ENCODE measurements around the gene RCOR1.
"Not testable (repeated sequence)": the region's sequence is repeated elsewhere in the genome, so short reads cannot be mapped to it uniquely, and the experiment has no call there.

The RCOR1 gene

GRCh38 chr14:102591944-102592762 is at the start of gene RCOR1:
RCOR1 (plus strand) TSS chr14:102592649; CDS start chr14:102592887, 238 bp downstream.
- DNase-seq = peak; percentile 97 to 98

GRCh38 chr14:102544046-102544746 is 48.3 kb upstream of the RCOR1 start:
- no peak for DNase-seq

DNA sequence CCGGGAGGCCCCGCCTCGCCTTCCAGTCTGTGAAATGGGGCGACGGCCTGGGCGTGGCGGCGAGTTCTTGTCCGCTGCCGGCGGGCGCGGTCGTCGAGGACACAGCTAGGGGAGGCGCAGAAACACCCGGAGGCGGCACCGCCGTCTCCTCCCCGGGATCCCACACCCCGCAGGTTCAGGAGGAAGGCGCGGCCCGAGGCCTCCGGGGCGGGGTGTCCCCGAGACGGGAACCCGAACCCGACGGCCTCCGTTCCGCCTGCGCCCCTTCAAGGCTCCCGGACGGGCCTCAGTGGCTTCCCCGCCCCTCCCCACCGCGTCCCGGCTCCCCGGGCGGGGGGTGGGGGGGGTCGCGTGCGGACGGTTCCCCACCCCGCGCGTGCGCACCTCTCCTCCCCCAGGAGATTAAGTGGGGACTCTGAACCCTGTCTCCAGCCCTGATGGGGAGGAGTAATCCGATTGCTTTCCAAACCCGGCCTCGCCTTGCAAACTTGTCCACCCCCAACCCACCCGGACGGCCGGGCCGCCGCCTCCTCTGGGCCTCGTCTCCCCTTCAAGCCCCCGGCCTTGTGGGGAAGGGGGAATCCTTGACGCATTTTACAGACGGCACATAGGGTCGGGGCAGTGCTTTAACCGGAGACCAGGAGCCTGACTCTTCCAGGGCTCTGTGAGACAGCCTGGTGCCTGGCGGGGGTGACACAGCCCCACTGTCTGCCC is 47.5 kb upstream of the RCOR1 start:
- no peak for DNase-seq

DNA sequence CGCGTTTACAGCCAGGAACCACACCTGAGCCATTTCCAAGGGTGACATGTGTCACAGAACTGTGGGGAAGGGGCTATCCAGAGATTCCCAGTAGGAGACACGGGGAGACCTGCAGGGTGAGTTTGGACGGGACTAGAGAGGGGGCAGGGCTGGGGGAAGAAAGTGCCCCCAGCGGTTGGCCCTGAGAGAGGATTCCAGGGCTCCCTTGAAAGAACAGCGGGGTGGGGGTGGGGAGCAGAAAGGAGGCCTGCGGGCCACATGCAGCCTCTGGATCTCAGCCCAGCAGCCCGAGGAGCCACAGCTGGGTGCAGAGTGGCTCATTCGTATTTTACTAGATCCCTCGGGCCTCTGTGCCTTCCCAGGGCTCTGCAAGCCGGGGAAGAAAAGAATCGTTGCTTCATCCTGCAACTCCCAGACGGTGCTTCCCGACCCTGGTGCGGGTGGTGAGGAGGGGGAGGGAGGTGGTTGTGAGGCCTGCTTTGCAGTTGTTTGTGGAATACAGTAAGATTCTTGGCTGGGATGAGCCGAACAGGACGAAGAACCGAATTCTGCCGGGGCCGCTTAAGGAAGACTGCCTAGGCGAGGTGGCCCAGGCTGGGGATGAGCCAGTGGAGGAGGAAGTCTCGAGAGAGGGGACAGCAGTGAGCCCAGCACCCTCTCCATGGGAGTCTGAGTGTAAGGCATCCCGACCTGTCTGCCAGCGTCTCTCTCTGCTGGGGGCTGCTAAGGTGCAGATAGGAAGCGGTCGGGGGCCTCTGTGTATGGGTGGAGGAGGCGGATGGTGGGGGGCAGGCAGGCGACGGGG is 46.8 kb upstream of the RCOR1 start:
- no peak for DNase-seq

DNA sequence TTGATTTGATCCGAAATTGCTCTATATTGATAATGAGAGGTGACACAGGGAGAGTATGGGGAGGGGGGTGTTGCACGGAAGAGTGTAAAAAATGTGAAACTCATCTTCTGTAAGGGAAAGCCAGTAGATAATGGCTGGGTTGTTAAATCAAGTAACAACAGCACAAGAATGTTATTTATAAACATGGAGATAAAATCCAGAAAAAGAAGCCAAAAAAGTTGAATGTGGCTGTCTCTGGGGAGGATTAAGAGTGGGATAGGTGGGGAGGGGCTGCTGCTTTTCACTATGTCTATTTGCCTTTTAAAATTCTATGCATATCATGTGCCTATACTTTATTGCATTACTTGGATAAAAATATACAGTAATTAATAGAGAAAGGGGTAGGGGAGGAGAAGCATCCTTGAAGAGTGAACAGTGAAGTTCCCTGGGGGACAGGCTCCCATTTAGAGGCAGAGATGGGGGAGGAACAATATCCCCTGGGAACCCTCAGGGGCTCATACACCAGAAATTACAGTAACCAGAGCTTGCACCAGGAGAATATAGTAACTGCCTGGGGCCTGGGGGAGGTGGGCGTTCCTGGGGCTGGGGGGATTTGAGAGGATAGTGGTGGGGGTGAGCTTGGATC is 43.7 kb upstream of the RCOR1 start:
- no peak for DNase-seq

- DNase-seq = not testable (repeated sequence)
Measured at GRCh38 chr14:102550927-102551401, 41.5 kb upstream of the RCOR1 start.

DNA sequence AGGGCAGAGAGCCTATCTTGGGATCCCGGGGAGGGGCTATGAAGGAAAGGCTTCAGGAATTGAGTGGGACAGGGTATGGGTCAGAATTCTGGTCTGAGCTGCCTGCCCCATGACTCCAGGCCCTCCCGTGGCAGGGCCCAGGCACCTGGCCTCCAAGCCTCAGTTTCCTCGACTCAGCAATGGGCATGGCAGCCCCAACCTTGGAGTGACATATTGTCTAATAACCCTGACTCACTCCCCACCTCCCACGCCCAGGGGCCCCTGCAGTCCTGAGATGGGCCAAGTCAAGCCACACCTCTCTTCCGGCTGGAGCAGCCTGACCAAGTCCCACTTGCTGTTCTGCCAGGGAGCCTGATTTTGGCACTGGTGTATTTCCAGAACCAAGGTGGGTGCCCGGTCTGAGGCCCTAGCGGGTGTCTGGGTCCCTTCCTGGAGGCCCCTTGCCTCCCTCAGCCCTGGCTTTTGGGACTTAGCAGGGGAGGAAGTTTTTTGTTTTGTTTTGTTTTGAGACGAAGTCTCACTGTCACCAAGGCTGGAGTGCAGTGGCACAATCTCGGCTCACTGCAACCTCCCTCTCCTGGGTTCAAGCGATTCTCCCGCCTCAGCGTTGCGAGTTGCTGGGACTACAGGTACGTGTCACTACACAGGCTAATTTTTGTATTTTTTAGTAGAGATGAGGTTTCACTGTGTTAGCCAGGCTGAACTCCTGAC is 40.3 kb upstream of the RCOR1 start:
- DNase-seq = no peak

DNA sequence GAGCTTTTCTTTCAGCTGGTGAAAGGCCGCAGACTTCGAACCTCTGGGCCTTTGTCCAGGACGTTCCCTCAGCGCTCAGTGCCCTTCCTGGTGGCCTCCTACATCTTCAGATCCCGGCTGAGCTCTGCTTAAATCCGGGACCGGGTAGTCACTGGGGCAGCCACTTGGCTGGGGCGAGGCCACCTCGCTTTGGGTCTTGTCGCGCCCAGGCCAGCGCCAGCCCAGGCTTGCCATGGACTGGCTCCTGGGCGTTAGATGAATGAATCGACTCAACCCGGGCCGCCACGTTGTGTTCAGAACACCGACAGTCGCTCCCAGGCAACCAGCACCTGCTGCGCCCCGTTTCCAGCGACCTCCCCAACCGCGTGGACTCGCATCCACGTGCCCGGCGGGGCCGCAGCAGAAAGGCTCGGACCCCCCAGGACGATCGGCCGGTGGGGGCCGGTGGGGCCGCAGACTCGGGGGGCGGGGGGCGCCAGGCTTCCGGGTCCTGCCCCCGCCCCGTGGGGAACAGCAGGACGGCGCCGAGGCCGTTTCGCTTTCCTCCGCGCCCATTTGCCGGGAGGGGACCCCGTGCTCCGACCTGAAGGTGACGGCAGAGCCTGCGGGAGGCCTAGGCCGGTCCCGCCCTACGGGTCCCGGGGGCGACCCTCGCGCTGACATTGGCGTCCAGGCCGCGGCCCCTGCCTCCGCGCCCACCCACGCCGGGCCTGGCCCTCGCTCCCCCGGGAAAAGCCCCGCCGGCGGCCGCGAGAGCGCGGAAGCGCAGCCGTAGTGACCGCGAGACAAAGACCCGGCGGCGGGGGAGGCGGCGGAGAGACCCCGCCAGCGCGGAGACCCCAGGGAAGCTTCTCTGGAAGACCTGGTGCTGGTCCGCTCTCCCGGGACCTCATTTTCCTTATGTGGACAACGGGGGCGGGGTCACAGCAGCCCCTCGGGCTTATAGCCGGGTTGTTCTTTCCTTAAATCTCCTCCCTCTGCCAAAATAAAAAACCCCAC is 37.3 kb upstream of the RCOR1 start:
- peak; percentile 53 to 63 for DNase-seq

DNA sequence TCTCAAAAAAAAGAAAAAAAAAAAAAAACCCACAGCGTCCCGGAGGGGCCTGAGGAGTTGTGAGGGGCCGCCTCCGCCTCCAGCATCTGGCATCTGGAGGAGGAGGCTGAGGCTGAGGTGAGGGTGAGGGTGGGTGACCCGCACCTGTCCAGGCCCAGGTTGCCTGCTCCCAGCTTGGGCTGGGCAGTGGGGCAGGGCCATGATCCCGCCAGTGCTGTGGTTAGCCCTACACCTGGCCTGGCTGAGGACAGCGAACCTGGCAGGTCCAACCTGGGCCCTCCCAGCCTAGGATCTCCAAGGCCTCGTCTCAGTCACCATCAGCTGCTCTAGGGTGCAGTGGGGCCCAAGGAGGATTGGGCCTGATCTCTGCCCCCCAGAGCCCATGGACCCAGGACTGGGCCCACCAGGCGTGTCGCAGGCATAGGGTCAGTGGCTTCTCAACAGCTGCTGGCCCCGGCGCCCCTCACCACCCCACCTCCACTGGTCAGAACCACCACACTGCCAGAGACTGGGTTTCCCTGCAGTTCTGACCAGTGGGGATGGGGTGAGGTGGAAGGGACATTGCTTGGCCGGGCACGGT is 36.3 kb upstream of the RCOR1 start:
- no peak for DNase-seq

- DNase-seq = no peak
Measured at GRCh38 chr14:102557434-102558226, 34.8 kb upstream of the RCOR1 start.

- DNase-seq = no peak
Measured at GRCh38 chr14:102558556-102558955, 33.9 kb upstream of the RCOR1 start.

DNA sequence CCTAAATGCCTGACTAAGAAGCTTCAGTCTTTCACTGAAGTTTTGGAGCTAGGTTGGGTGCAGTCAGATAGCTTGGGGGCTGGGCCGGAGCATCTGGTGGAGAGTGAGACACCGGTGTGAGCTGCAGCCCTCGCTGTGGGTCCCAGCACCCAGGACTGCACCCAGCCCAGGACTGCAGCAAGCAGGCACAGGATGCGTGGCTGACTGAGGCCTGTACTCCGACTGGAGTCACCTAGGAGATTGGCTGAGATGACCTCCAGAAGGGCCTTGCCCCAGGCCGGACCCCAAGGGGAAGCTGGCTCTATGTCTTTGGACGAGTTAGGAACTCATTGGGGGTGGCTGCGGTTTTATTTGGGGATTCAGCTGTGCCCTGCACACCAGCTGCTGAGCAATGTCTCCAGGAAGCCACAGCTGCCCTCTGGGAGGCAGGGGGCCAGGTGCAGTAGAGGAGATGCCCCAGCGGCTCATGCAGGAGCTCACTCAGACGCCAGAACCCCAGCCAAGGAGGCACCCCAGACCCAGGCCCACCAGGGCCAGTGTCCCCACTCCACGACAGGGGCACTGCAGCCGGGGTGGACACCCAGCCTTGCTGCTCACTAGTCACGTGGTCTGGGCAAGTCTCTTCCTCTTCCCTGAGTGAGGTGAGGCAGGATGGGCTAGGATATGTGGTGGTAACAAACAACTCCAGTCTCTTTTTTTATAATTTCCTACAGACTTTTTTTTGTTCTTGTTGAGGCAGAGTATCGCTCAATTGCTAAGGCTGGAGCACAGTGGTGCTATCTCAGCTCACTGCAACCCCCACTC is 31.8 kb upstream of the RCOR1 start:
- no peak for DNase-seq

- no peak for DNase-seq
Measured at GRCh38 chr14:102565331-102565887, 27.0 kb upstream of the RCOR1 start.

- DNase-seq = no peak
Measured at GRCh38 chr14:102565959-102566358, 26.5 kb upstream of the RCOR1 start.

- peak; percentile 34 to 45 for DNase-seq
Measured at GRCh38 chr14:102568115-102568614, 24.3 kb upstream of the RCOR1 start.

DNA sequence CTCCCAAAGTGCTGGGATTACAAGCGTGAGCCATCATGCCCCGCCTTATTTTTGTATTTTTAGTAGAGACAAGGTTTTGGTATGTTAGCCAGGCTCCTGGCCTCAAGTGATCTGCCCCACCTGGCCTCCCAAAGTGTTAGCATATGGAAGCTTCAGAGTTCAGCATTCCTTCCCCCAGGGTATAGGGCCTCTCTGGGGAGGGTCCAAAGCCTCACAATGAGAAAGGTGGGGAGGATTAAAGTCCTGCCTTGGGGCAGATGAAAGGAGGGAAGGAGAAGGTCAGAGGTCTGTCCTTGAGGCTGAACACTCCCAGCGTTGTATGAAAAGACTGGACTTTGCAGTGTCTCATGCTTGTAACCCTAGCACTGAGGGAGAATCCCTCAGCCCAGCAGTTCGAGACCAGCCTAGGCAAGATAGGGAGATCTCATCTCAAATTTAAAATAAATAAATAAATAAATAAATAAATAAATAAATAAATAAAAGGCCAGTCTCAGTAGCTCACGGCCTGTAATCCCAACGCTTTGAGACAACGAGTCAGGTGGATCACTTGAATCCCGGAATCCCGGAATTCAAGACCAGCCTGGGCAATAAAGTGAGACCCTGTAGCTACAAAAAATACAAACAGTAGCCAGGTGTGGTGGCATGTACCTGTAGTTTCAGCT is 22.0 kb upstream of the RCOR1 start:
- DNase-seq = no peak

DNA sequence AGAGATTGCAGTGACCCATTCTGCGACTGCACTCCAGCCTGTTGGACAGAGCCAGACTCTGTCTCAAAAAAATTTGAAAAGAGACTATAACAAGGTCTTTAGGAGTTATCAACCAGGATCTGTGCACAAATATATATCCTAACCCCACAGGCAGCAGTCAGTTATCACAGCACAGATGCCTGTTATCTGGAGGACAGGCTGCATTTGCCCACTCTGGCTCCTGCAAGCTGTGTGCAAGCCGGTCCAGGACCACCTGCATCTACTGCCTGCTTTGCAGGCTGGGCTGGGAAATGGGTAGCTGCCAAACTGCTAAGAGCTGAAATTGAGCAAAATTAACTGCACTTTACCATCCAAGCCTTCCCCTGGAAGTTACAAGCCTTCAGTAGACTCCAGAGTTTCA is 21.4 kb upstream of the RCOR1 start:
- no peak for DNase-seq

Data from activated CD4-positive, alpha-beta T cell treated with anti-CD3 and anti-CD28 coated beads for 4 hours (primary cell).